ENCODE data around the gene STMN1.
A peak's percentile ranks its signal among the peaks of the same experiment; 100 is the strongest.

Gene STMN1

DNA sequence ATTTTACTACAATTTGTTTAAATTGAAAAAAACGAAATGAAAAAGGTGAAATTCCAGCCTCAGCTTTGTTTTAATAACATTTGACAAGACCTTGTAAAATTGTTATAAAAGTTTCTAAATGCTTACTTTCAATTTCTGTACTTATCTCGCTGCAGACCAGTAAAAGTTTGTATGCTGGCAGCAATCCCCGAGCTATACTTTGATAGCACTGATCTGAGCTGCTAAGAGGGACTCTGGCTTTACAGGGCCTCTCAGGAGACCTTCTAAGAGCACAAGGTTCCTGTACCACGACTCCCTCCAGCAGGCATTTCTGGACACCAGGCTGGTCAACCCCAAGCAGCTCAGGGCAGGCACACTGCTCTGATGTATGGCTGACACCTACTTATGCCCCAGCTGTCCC, 13.1 kb downstream of the STMN1 start:
- 0 out of 2 replicates have a peak, but pooled peaks cover under 1% of the 10 kb centered on the region for H3K36me3 ChIP-seq (ENCODE audit: insufficient read depth, low read length)
- H3K4me1 ChIP-seq (ENCODE audit: insufficient read depth, low read length), result peaks cover 41% of the 10 kb centered on the region
- no peak overlapping the region for H3K9ac ChIP-seq (ENCODE audit: low read depth, low read length)
- no peaks in the 10 kb centered on the region for H3K9me3 ChIP-seq (ENCODE audit: control insufficient read depth, insufficient read depth, low read length)

DNA sequence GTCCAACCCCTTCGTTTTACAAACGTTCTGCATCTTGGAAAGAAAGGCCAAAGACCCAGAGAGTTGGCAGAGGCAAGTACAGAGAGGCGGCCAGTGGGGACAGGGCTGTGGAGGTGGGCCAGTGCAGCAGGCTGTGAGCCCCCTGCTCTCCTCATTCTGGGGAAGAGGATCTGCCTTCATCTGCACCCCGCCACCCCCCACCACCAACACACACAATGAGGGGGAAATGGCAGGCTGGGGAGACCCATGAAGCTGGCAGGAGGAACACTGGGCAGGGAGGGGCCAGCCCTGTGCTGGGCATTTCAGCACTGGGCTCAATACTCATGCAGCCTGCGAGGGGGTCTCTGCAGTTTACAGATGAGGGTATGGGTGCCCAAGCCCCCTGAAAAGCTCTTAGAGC, 14.6 kb downstream of the STMN1 start:
- Histone ChIP-seq H3K36me3 (ENCODE audit: insufficient read depth, low read length) (no peaks in the 10 kb centered on the region), H3K9ac (ENCODE audit: low read depth, low read length) (no peak overlapping the region), H3K9me3 (ENCODE audit: control insufficient read depth, insufficient read depth, low read length) (no peaks in the 10 kb centered on the region), H3K4me1 (ENCODE audit: insufficient read depth, low read length) (peaks cover 40% of the 10 kb centered on the region)

DNA sequence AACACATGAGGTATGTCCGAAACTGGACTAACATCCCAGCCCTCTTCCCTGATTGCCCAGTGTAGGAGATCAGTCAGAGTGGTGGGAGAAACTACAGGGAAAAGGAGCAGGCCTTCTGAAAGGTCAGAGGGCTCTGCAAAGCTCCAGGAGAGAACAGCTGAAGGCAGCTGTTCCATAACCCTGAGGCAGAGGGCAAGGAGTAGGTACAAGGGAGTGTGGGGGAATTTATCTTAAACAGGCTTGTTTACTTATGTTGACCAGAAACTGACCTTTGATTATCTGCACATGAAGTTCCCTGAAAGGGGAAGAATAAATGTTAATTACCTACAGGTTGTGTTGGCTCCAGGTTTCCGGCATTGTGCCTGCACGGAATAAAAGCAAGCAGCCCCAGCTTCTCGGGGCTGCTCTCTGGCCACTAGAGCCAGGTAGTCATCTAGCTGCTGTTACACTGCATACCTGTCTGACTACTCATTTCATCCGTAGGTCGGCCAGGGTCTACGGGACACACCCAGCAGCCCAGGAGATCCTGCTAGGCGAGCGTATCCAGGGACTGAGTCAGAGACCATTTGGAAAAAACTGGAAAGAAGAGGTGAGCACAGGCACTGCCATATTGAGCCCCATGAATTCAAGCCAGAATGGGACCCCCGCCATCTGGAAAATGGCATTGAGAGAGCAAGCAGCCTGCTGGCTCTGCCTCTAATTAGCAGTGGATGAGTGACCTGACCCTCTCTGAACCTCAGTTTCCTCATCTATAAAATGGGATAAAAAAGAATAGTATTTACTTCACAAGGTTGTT, 15.8 kb downstream of the STMN1 start:
- no peak overlapping the region for H3K9ac ChIP-seq (ENCODE audit: low read depth, low read length)

DNA sequence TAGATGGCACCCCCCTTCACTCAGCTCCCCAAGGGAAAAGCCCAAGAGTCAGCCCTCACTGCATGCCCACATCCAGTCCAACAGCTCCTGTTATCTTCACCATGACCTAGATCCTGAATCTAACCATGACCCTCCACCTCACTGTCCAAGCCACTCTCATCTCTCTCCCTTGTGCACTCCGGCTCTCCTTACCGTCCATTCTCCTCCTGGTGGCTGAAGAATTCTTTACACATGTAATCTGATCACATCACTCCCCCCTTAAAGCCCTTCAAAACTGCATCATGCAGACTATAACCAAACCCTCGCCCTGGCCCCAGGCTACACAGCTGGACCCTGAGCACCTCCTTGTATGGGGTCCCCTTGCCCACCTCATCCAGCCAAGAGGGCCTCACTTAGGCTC, 16.7 kb downstream of the STMN1 start:
- no peak overlapping the region for H3K9ac ChIP-seq (ENCODE audit: low read depth, low read length)
- H3K4me1 ChIP-seq (ENCODE audit: insufficient read depth, low read length), result peaks cover 30% of the 10 kb centered on the region
- no peaks in the 10 kb centered on the region for H3K36me3 ChIP-seq (ENCODE audit: insufficient read depth, low read length)
- no peaks in the 10 kb centered on the region for H3K9me3 ChIP-seq (ENCODE audit: control insufficient read depth, insufficient read depth, low read length)

More for the DNA sequence above, 15.8 kb downstream of the STMN1 start:
- peaks cover 30% of the 10 kb centered on the region for H3K4me1 ChIP-seq (ENCODE audit: insufficient read depth, low read length)
- no peaks in the 10 kb centered on the region for H3K36me3 ChIP-seq (ENCODE audit: insufficient read depth, low read length)
- H3K9me3 ChIP-seq (ENCODE audit: control insufficient read depth, insufficient read depth, low read length), result no peaks in the 10 kb centered on the region

DNA sequence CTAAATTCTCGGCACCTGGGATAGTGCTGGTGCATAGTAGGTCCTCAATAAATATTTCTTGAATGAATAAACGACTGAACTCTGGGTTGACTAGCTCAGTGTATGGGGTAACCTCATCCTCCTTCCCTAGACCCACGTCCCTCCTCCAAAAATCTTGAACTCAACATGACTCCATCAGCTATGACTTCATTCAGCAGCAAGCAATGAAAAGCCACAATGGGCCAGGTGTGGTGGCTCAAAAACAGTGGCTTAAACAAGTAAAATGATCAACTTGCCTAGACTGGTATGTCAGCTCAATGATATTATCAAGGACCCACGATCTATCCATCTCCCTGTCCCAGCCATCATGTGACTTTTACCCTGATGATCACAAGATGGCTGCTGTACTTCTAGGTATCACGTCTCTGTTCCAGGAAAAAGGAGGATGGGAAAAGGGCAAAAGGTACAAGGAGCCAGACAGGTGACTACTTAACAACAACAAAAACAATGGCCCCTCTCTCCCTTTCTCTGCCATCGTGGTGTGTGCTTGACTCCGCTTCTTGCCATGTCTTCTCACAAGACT, 17.7 kb downstream of the STMN1 start:
- H3K4me1 ChIP-seq (ENCODE audit: insufficient read depth, low read length), result peaks cover 30% of the 10 kb centered on the region
- no peak overlapping the region for H3K9ac ChIP-seq (ENCODE audit: low read depth, low read length)
- no peaks in the 10 kb centered on the region for H3K9me3 ChIP-seq (ENCODE audit: control insufficient read depth, insufficient read depth, low read length)
- no peaks in the 10 kb centered on the region for H3K36me3 ChIP-seq (ENCODE audit: insufficient read depth, low read length)

DNA sequence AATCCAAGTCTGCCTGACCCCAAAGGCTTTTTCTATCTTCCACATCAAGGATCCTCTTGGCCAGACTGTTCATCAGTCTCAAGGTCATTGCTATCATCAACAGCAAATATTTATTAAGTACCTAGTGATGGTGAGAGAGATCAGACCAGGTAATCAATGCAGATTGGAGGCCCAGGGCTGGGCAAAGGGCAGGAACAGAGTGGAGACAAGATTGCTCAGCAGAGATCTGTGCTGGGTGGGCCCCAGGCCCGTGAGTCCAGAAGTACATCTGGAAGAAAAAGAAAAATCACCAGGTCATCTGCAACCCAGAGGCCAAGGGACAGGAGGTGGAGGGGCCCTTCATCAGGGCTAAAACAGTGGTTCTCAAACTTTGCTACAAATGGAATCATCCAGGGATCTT, 20.6 kb downstream of the STMN1 start:
- H3K4me1 ChIP-seq (ENCODE audit: insufficient read depth, low read length), result peaks cover 13% of the 10 kb centered on the region
- no peaks in the 10 kb centered on the region for H3K36me3 ChIP-seq (ENCODE audit: insufficient read depth, low read length)

DNA sequence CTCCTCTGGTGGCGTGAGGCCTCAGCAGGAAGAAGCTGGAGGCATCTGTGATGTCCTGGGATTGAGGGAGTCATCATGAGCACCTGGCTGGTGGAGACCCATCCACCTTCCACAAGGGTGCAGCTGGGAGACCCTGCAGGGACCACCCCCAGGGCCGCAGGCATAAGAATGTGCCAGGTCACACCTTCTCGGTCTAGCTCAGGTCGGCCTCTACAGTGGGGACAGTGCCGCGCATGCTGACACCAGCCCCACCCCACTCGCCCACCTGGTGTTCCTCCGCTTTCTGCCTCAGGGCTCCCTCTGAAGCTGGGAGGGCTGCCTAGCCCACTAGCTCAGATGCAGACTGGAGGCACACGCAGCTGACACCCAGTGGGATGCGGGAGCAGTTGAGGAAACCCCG, 25.0 kb downstream of the STMN1 start:
- Histone ChIP-seq H3K36me3 (ENCODE audit: insufficient read depth, low read length) (no peaks in the 10 kb centered on the region), H3K9ac (ENCODE audit: low read depth, low read length) (no peak overlapping the region), H3K9me3 (ENCODE audit: control insufficient read depth, insufficient read depth, low read length) (no peaks in the 10 kb centered on the region), H3K4me1 (ENCODE audit: insufficient read depth, low read length) (no peaks in the 10 kb centered on the region)

More for the DNA sequence above, 20.6 kb downstream of the STMN1 start:
- H3K9ac ChIP-seq (ENCODE audit: low read depth, low read length), result no peak overlapping the region
- no peaks in the 10 kb centered on the region for H3K9me3 ChIP-seq (ENCODE audit: control insufficient read depth, insufficient read depth, low read length)

DNA sequence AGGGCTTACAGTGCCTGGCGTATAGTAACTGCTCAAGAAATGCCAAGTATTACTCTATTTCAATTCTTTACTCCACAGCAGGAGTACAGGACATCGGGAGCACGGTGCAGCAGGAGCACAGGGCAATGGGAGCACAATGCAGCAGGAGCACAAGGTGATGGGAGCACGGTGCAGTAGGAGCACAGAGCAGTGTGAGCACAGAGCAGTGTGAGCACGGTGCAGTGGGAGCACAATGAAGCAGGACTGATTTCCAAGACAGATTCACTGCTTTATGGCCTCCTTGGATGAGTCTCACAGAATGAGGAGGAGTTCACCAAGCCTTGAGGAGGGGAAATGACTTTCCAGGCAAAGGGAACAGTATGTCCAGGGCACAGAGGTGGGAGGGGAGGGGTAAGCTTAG, 25.7 kb downstream of the STMN1 start:
- Histone ChIP-seq H3K36me3 (ENCODE audit: insufficient read depth, low read length) (no peaks in the 10 kb centered on the region), H3K4me1 (ENCODE audit: insufficient read depth, low read length) (no peaks in the 10 kb centered on the region), H3K9me3 (ENCODE audit: control insufficient read depth, insufficient read depth, low read length) (no peaks in the 10 kb centered on the region), H3K9ac (ENCODE audit: low read depth, low read length) (no peak overlapping the region)

DNA sequence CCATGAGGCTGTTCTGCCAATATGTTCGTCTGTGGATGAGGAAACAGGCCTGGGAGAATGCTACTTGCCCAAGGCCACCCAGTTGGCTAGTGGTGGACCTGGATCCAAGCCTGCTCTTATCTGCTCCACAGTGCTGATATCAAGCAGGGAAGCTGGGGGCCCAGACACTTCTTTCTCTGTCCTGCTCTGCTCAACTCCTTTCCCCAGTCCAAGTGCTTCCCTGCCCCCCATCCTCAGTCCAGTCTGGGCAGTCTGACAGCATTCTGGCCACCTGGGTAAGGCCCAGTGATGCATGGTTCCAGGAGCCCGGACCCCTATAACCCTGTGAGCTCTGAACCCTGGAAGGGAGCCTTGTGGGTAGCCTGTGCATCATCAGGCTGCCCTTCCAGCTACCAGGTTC, 26.5 kb downstream of the STMN1 start:
- no peaks in the 10 kb centered on the region for H3K36me3 ChIP-seq (ENCODE audit: insufficient read depth, low read length)
- H3K9me3 ChIP-seq (ENCODE audit: control insufficient read depth, insufficient read depth, low read length), result no peaks in the 10 kb centered on the region
- no peak overlapping the region for H3K9ac ChIP-seq (ENCODE audit: low read depth, low read length)
- H3K4me1 ChIP-seq (ENCODE audit: insufficient read depth, low read length), result peaks cover under 1% of the 10 kb centered on the region; the same call in 1 of the 2 replicates

DNA sequence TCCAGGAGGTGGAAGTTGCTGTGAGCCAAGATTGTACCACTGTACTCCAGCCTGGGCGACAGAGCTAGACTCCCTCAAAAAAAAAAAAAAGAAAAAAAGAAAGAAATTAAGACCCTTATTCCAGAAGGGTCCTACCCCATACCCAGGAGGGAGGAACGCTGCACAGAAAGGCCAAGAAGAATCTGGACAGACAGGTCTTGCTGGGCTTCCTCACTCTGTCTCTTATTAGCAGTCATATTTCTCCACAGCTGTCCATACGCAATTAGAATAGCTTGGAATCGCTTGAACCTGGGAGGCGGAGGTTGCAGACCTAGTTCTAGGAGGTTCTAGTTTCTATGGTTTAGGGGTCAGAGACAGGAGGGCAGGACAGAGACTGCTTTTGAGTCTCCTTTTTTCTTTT, 27.5 kb downstream of the STMN1 start:
- peaks cover 4% of the 10 kb centered on the region; the same call in 1 of the 2 replicates for H3K4me1 ChIP-seq (ENCODE audit: insufficient read depth, low read length)
- no peak overlapping the region for H3K9ac ChIP-seq (ENCODE audit: low read depth, low read length)
- no peaks in the 10 kb centered on the region for H3K9me3 ChIP-seq (ENCODE audit: control insufficient read depth, insufficient read depth, low read length)
- no peaks in the 10 kb centered on the region for H3K36me3 ChIP-seq (ENCODE audit: insufficient read depth, low read length)

DNA sequence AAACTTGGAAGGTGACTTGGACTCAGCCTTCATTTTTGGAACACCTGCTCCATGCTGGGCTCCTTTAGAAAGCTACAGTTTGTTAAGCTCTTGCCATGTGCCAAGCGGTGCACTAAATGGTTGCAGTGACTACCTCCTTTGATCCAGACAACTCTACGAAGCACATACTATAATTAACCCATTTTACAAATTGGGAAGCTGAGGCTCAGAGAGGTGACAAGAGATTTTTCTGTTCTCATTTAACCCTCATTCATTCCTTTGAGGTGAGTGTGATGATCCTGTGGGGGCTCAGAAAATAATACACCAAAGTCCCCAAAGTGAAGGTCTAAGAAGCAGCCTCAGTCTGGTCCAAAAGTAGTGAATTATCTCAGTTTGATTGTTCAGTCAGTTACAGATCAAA, 29.1 kb downstream of the STMN1 start:
- peaks cover 10% of the 10 kb centered on the region; the same call in 1 of the 2 replicates for H3K4me1 ChIP-seq (ENCODE audit: insufficient read depth, low read length)
- no peak overlapping the region for H3K9ac ChIP-seq (ENCODE audit: low read depth, low read length)
- no peaks in the 10 kb centered on the region for H3K9me3 ChIP-seq (ENCODE audit: control insufficient read depth, insufficient read depth, low read length)
- H3K36me3 ChIP-seq (ENCODE audit: insufficient read depth, low read length), result no peaks in the 10 kb centered on the region

DNA sequence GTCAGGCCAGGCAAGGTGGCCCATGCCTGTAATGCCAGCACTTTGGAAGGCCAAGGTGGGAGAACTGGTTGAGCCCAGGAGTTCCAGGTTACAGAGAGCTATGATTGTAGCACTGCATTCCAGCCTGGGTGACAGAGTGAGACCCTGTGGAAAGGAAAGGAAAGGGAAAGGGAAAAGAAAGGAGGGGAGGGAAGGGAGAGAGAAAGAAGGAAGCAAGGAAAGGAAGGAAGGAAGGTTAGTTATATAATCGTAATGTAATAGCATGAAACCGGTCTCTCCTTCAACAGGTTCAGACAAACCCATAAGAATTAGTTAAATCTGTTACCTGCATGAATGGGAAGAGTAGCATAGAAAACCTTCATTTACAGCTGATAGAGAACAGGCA, 29.5 kb downstream of the STMN1 start:
- Histone ChIP-seq H3K9ac (ENCODE audit: low read depth, low read length) (no peak overlapping the region), H3K36me3 (ENCODE audit: insufficient read depth, low read length) (no peaks in the 10 kb centered on the region), H3K4me1 (ENCODE audit: insufficient read depth, low read length) (peaks cover 12% of the 10 kb centered on the region; the same call in 1 of the 2 replicates), H3K9me3 (ENCODE audit: control insufficient read depth, insufficient read depth, low read length) (no peaks in the 10 kb centered on the region)

DNA sequence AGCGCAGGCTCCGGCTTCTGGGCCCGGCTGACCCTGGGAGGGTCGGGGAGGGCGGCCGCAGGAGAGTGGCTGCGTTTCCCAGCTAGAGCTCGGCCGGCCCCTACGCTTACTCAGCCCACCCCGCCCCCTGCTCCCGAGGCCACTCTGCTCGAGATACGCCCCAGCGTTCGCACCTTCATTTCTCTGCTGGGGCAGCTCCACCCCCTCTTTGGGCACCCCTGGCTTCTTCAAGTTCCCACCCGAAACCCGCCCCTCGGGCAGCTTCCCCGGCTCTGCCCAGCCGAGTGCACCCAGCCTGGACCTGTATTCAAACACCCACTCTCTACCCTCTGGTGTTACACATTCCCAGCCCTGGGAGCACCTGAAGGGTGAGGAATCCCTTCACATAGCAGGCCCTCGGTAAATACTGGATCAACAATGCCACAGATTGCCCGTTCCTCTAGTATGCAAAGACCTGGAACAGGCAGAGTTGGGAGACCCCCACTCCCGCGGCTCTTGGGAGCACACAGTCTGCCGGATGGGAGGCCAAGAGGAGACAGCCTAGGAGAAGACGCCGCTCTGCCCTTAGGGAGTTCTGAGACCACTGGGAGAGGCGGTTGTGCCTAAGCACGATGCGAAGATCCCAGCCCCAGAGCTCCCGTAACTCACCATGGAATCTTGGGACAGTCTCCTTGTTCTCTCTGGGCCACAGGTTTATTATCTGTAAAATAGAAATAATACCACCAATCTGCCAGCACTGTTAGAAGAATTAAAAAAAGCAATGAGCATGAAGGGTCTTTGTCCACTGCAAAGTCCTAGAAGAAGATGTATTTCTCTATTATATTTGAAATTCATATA, 30.1 kb downstream of the STMN1 start:
- Histone ChIP-seq H3K4me1 (ENCODE audit: insufficient read depth, low read length) (peaks cover 16% of the 10 kb centered on the region), H3K36me3 (ENCODE audit: insufficient read depth, low read length) (no peaks in the 10 kb centered on the region), H3K9ac (ENCODE audit: low read depth, low read length) (peak overlapping the region; percentile 71), H3K9me3 (ENCODE audit: control insufficient read depth, insufficient read depth, low read length) (no peaks in the 10 kb centered on the region)

DNA sequence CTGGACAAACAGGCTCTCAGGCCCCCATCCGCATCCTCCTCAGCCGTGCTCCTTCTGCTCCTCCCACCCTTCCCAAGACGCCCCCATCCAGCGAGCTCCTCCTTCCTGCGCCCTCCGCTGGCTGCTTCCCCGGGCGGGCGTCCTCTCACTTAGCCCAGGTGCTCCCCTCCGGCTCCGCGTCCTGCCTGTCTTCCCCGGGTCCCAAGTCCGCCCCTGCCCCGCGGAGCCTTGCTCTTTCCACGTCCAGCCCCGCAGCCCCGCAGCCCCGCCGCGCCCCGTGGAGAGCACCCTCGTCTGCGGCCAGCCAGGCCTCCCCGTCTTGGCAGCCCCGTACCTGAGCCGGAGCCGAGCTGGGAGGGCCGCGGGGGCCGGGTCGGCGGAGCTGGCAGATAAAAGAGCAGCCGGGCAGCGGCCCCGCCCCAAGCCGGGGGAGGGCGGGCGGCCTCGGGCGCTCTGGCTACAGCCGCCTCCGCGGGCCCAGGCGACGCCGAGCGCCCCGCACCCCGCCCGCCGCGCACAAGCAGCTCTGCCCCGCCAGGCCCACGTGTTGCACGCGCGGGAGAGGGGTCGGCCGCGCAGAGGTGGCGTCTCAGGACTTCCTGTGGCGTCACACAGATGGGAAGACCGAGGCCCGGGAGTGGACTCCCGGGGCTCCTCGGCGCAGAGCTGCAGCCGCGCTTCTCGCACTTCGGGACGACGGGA, 30.9 kb downstream of the STMN1 start, which contains the start of gene PAQR7:
Gene PAQR7 (minus strand): TSS at position 555 of the 702 bp plus-strand sequence. CDS start 11,869 bp downstream, outside the sequence.
- Histone ChIP-seq H3K9ac (ENCODE audit: low read depth, low read length) (peak within 1 kb of the TSS; percentile 71), H3K36me3 (ENCODE audit: insufficient read depth, low read length) (no peaks in the 10 kb centered on the region), H3K9me3 (ENCODE audit: control insufficient read depth, insufficient read depth, low read length) (no peaks in the 10 kb centered on the region), H3K4me1 (ENCODE audit: insufficient read depth, low read length) (peaks cover 23% of the 10 kb centered on the region)

Data from ES-I3 (cell line).